ENCODE data around the gene LRCH3. TPM values are rescaled to one million over a fixed set of nuclear protein-coding genes. Genes with fewer than 3 reads are reported as not detected.

Gene LRCH3
- total and polyA plus RNA-seq, 9 of the 15 experiments (the other 6 are each of a cell fraction or from before 2014, with no cell fraction given): 4.6 to 75.3 (median 30.3) TPM

DNA sequence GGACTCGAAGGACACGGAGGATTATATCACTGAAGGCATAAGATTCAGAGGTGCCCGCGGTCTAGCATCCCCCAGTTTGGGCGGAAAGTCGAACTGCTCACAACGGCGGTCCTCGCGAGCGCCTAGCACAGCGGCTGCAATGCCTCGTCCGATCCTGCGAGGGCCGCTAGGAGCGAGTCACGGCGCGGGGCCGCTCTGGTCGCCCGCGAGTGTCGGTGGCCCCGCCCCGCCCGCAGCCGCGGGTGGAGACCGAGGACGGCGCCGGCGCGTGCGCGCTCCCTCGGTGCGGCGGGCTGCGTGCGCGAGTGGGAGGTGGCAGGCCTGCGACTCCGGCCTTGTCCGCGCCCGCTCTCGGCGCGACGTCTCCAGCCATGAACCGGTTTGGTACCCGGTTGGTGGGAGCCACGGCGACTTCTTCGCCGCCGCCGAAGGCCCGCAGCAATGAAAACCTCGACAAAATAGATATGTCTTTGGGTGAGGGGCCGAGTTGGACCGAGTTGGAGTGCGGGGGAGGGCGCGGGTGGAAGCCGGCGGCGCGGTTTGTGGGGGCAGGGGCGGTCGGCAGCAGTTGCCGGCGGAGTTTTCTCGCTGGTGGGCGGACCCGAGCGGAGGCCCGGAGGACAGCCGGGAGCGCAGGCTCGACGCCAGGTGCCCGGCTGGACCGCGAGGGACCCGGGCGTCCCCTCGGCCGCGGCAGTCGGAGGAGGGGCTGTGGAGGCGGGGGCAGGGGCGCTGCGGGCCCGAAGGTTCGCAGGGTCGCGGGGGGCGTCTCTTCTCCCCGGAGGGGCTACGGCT, 41.3 kb upstream of the LRCH3 start, which contains the start of gene FYTTD1 (continued):
- TF ChIP-seq, protein P1, sequence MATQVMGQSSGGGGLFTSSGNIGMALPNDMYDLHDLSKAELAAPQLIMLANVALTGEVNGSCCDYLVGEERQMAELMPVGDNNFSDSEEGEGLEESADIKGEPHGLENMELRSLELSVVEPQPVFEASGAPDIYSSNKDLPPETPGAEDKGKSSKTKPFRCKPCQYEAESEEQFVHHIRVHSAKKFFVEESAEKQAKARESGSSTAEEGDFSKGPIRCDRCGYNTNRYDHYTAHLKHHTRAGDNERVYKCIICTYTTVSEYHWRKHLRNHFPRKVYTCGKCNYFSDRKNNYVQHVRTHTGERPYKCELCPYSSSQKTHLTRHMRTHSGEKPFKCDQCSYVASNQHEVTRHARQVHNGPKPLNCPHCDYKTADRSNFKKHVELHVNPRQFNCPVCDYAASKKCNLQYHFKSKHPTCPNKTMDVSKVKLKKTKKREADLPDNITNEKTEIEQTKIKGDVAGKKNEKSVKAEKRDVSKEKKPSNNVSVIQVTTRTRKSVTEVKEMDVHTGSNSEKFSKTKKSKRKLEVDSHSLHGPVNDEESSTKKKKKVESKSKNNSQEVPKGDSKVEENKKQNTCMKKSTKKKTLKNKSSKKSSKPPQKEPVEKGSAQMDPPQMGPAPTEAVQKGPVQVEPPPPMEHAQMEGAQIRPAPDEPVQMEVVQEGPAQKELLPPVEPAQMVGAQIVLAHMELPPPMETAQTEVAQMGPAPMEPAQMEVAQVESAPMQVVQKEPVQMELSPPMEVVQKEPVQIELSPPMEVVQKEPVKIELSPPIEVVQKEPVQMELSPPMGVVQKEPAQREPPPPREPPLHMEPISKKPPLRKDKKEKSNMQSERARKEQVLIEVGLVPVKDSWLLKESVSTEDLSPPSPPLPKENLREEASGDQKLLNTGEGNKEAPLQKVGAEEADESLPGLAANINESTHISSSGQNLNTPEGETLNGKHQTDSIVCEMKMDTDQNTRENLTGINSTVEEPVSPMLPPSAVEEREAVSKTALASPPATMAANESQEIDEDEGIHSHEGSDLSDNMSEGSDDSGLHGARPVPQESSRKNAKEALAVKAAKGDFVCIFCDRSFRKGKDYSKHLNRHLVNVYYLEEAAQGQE (IDR thresholded peaks at IDR 0.05; ENCODE audit: borderline replicate concordance): peak; percentile 41
- TF ChIP-seq, protein P1 (CRISPR knock-in tag; IDR thresholded peaks at IDR 0.05; ENCODE audit: low read depth): no peak
- TF ChIP-seq FOXK1 (CRISPR knock-in tag; IDR thresholded peaks at IDR 0.05; ENCODE audit: borderline replicate concordance) (no peak), ZNF696 (CRISPR knock-in tag; conservative IDR thresholded peaks at IDR 0.05) (no peak), SAP30 (IDR thresholded peaks at IDR 0.05; ENCODE audit: borderline replicate concordance, insufficient read depth, low read depth, low read length, poor library complexity, severe bottlenecking) (peak; percentile 14), ZNF217 (CRISPR knock-in tag; IDR thresholded peaks at IDR 0.05) (no peak), NBN (IDR thresholded peaks at IDR 0.05; ENCODE audit: low read depth) (no peak), NEUROD1 (IDR thresholded peaks at IDR 0.05; ENCODE audit: borderline replicate concordance, low read depth, low read length, partially characterized antibody) (peak; percentile 3), ZNF639 (CRISPR knock-in tag; conservative IDR thresholded peaks at IDR 0.05 in 1 of 2, IDR thresholded peaks at IDR 0.05 in 1 of 2) (peak in 1 of 2 experiments; percentile 98; a peak in 2 of 4 replicates), CEBPG (CRISPR knock-in tag; IDR thresholded peaks at IDR 0.05) (no peak), CEBPG (tag; conservative IDR thresholded peaks at IDR 0.05 in 1 of 2, IDR thresholded peaks at IDR 0.05 in 1 of 2) (no peak), MNT (conservative IDR thresholded peaks at IDR 0.05) (peak in 1 of 2 experiments; percentile 55; a peak in 2 of 4 replicates), SMARCA4 (IDR thresholded peaks at IDR 0.05) (0 out of 2 replicates have a peak, but pooled peaks have one; percentile 2)
